PC-9 (cell line): Measurements from ENCODE around the gene LRRC72.

Experiments
- CTCF ChIP-seq: fragments of 200-600 bp; sonication (generic); conservative IDR thresholded peaks from 2 replicates; pipeline ENCODE4 v1.6.1; 2017; ENCODE audit warnings: mixed run types, antibody characterized with exemption, mild to moderate bottlenecking, moderate library complexity
- EZH2 ChIP-seq: fragments of 200-600 bp; sonication (generic); IDR thresholded peaks from 2 replicates; pipeline ENCODE4 v1.8.0; 2017; ENCODE audit warnings: antibody characterized with exemption, low read depth

GRCh38 chr7:16616122-16616521 is 89.5 kb downstream of the LRRC72 start:
- TF ChIP-seq EZH2 (no peak), CTCF (no peak)
